Fibroblast of lung (primary cell): ENCODE data around the gene SWT1.

Experiments used
- CTCF ChIP-seq, 2 donors: IDR thresholded peaks in 1 of 2; conservative IDR thresholded peaks in 1 of 2; 1 replicate in 1 of 2; 2 replicates in 1 of 2; pipeline ENCODE4 v1.5.1; 2011 to 2012; ENCODE audit warnings: low read length in 2 of 2, control low read depth in 1 of 2, inconsistent platforms in 1 of 2, low read depth in 1 of 2, mild to moderate bottlenecking in 1 of 2
- EZH2 ChIP-seq: IDR thresholded peaks from 2 replicates; pipeline ENCODE4 v1.5.1; 2012; ENCODE audit warnings: low read length, control low read depth, mild to moderate bottlenecking; ENCODE audit errors: missing control alignments

GRCh38 chr1:185279571-185279970 lies 122.6 kb downstream of the SWT1 start:
- no peak for TF ChIP-seq CTCF (conservative IDR thresholded peaks at IDR 0.05 in 1 of 2, IDR thresholded peaks at IDR 0.05 in 1 of 2; ENCODE audit: low read depth in 1 of 2, low read length in 2 of 2)
- TF ChIP-seq EZH2, result no peak
